Cardiac muscle cell (in vitro differentiated cells and primary cell): ENCODE measurements around the gene CSTB. TPM values are rescaled to one million over a fixed set of nuclear protein-coding genes. Genes with fewer than 3 reads are reported as not detected.

Experiments used
- DNase-seq, 2 donors: peaks; one replicate each; pipeline versions ENCODE4 v3.0.0 to v3.0.0-alpha.2; 2010 to 2017; ENCODE audit warnings: low read depth in 1 of 2, low spot score in 1 of 2
- H3K27ac ChIP-seq: fragments of 200-600 bp; sonication (generic); 2 replicates; pipeline ENCODE4 v1.5.1; 2016
- H3K27me3 ChIP-seq: fragments of 200-600 bp; sonication (generic); 2 replicates; pipeline ENCODE4 v1.6.0; 2016; ENCODE audit warnings: control low read depth
- H3K36me3 ChIP-seq: fragments of 200-600 bp; sonication (generic); 2 replicates; pipeline ENCODE4 v1.5.1; 2016; ENCODE audit warnings: control low read depth
- H3K4me1 ChIP-seq: fragments of 200-600 bp; sonication (generic); 2 replicates; pipeline ENCODE4 v1.8.1; 2017; ENCODE audit warnings: low read depth, mild to moderate bottlenecking, mixed run types
- H3K4me3 ChIP-seq: fragments of 200-600 bp; sonication (generic); 2 replicates; pipeline ENCODE4 v1.5.1; 2016; ENCODE audit warnings: mild to moderate bottlenecking
- H3K9me3 ChIP-seq: fragments of 200-600 bp; sonication (generic); 2 replicates; pipeline ENCODE4 v1.5.1; 2017; ENCODE audit warnings: low read depth, mild to moderate bottlenecking, control low read depth
- CTCF ChIP-seq: IDR thresholded peaks from 2 replicates; pipeline ENCODE4 v1.5.1; 2012; ENCODE audit warnings: low read depth, mild to moderate bottlenecking, low read length
- polyA plus RNA-seq: library from polyadenylated mRNA; unstranded; fragments of >200 nt; fragmentation: Nextera tagmentation; extraction: Ambion mirVana; gene quantifications from 2 replicates; pipeline ENCODE4 v1.2.1, GENCODE V29; 2016
- total RNA-seq: library from RNA; depleted of rRNA; stranded (reverse); fragments of >200 nt; gene quantifications from 2 replicates; pipeline ENCODE4 v1.2.3, GENCODE V29; 2016

CSTB gene
- total and polyA plus RNA-seq, 2 experiments from 2014 or later: 9.8 to 83.3 TPM

GRCh38 chr21:43760391-43760958 lies 15.6 kb downstream of the CSTB start:
- no peak for DNase-seq
- no peak for TF ChIP-seq CTCF
- H3K9me3 ChIP-seq: no peaks in the 10 kb centered on the region

GRCh38 chr21:43759651-43760050 lies 16.5 kb downstream of the CSTB start:
- no peak overlapping the region for H3K27ac ChIP-seq
- no peak for DNase-seq
- H3K4me3 ChIP-seq: no peak overlapping the region
- peaks cover 4% of the 10 kb centered on the region for H3K36me3 ChIP-seq
- no peaks in the 10 kb centered on the region for H3K27me3 ChIP-seq
- no peak for TF ChIP-seq CTCF
- no peaks in the 10 kb centered on the region for H3K9me3 ChIP-seq
- H3K4me1 ChIP-seq: no peaks in the 10 kb centered on the region

More at GRCh38 chr21:43760391-43760958, 15.6 kb downstream of the CSTB start:
- Histone ChIP-seq H3K4me1 (no peaks in the 10 kb centered on the region), H3K4me3 (no peak overlapping the region), H3K27ac (no peak overlapping the region), H3K36me3 (peaks cover 4% of the 10 kb centered on the region), H3K27me3 (no peaks in the 10 kb centered on the region)

- Histone ChIP-seq H3K27me3 (no peaks in the 10 kb centered on the region), H3K4me3 (no peak overlapping the region), H3K4me1 (no peaks in the 10 kb centered on the region), H3K9me3 (no peaks in the 10 kb centered on the region), H3K27ac (no peak overlapping the region), H3K36me3 (peaks cover 4% of the 10 kb centered on the region)
- DNase-seq: no peak
- no peak for TF ChIP-seq CTCF
Observed at GRCh38 chr21:43758811-43759210, 17.3 kb downstream of the CSTB start.

GRCh38 chr21:43758111-43758641 lies 17.9 kb downstream of the CSTB start:
- H3K27ac ChIP-seq: no peak overlapping the region
- H3K4me1 ChIP-seq: no peaks in the 10 kb centered on the region
- DNase-seq: peak in 1 of 2 donors; percentile 86
- TF ChIP-seq CTCF: no peak
- no peak overlapping the region for H3K4me3 ChIP-seq
- no peaks in the 10 kb centered on the region for H3K27me3 ChIP-seq
- peaks cover 4% of the 10 kb centered on the region for H3K36me3 ChIP-seq
- H3K9me3 ChIP-seq: no peaks in the 10 kb centered on the region

GRCh38 chr21:43757601-43758000 lies 18.5 kb downstream of the CSTB start:
- Histone ChIP-seq H3K9me3 (no peaks in the 10 kb centered on the region), H3K4me1 (no peaks in the 10 kb centered on the region), H3K27ac (no peak overlapping the region), H3K27me3 (no peaks in the 10 kb centered on the region), H3K36me3 (peaks cover 4% of the 10 kb centered on the region), H3K4me3 (no peak overlapping the region)
- no peak for DNase-seq
- TF ChIP-seq CTCF: no peak
